K562 (cell line): ENCODE measurements around the gene MROH8. TPM values are rescaled to one million over a fixed set of nuclear protein-coding genes. Genes with fewer than 3 reads are reported as not detected.

Source experiments
- ATAC-seq: fragments of 200-7000 bp; cut with Tn5 transposase; 3 replicates; pipeline ENCODE4 v1.9.1; 2020; ENCODE audit warnings: moderate library complexity
- BruUV-seq: library from RNA; stranded (reverse); fragments of 400-500 nt; replicated peaks from 2 replicates; lab custom pipeline; 2021; lab: Mats Ljungman, UMichigan
- CTCF ChIA-PET: fragments of 300-600 bp; formaldehyde crosslinking; extraction: SDS; loops from one replicate; lab custom pipeline; 2021; ENCODE audit warnings: low intra/inter-chr PET ratio; lab: Yijun Ruan, JAX
- POLR2A ChIA-PET: fragments of 300-600, 350-650 bp; sonication (Branson Sonifier 250); formaldehyde crosslinking; extraction: SDS; loops from one replicate; lab custom pipeline; 2021; ENCODE audit warnings: antibody characterized with exemption, inconsistent platforms; lab: Yijun Ruan, JAX
- DNase-seq, 4 experiments: peaks; one replicate each; pipeline versions ENCODE4 v3.0.0 to v3.0.0-alpha.2; 2011 to 2018; ENCODE audit warnings: low spot score in 3 of 4, mixed read lengths in 3 of 4; ENCODE audit errors: extremely low read depth in 1 of 4
- FAIRE-seq: peaks from 2 replicates; lab custom pipeline; 2011; peaks lifted over from hg19 to GRCh38; lab: Jason Lieb, UNC
- H2AFZ ChIP-seq: 2 replicates; pipeline ENCODE4 v1.6.0; 2011; ENCODE audit warnings: low read depth, low read length, control low read depth, inconsistent platforms
- H3K27ac ChIP-seq: fragments of 200-600 bp; 3 replicates; pipeline ENCODE4 v1.8.0; 2011; ENCODE audit warnings: low read depth, mild to moderate bottlenecking, control low read depth, inconsistent platforms, low read length, moderate library complexity, mixed read lengths; ENCODE audit errors: extremely low read depth
- H3K27me3 ChIP-seq, 2 experiments: fragments of 300-600 bp in 1 of 2; 2 replicates in 1 of 2; 3 replicates in 1 of 2; pipeline versions ENCODE4 v1.6.0 to v1.8.0; 2011; ENCODE audit warnings: inconsistent platforms in 2 of 2, low read length in 2 of 2, mild to moderate bottlenecking in 1 of 2, mixed read lengths in 1 of 2, moderate library complexity in 1 of 2; ENCODE audit not compliant: control insufficient read depth in 2 of 2, insufficient read depth in 2 of 2
- H3K36me3 ChIP-seq: fragments of 300-600 bp; 3 replicates; pipeline ENCODE4 v1.8.0; 2011; ENCODE audit warnings: mild to moderate bottlenecking, low read length, inconsistent platforms; ENCODE audit not compliant: control insufficient read depth, insufficient read depth
- H3K4me1 ChIP-seq, 2 experiments: fragments of 200-600 bp in 1 of 2; replicated peaks in 1 of 2; 2 replicates in 1 of 2; 3 replicates in 1 of 2; pipeline versions ENCODE4 v1.5.1 to v1.8.0; 2011; ENCODE audit warnings: inconsistent platforms in 2 of 2, low read length in 2 of 2, mild to moderate bottlenecking in 1 of 2, mixed read lengths in 1 of 2, moderate library complexity in 1 of 2; ENCODE audit not compliant: control insufficient read depth in 2 of 2, insufficient read depth in 2 of 2
- H3K4me2 ChIP-seq: 2 replicates; pipeline ENCODE4 v1.6.1; 2011; ENCODE audit warnings: low read length, control low read depth, inconsistent platforms, mixed read lengths; ENCODE audit not compliant: insufficient read depth
- H3K4me3 ChIP-seq: fragments of 200-600 bp; sonication (generic), shearing (Covaris generic); 2 replicates; pipeline ENCODE4 v1.5.1; 2016; ENCODE audit warnings: control low read depth, inconsistent platforms
- H3K79me2 ChIP-seq: fragments of 200-600 bp; 3 replicates; pipeline ENCODE4 v1.8.0; 2011; ENCODE audit warnings: low read length, inconsistent platforms; ENCODE audit not compliant: control insufficient read depth, insufficient read depth
- H3K9ac ChIP-seq, 2 experiments: 2 replicates each; pipeline versions ENCODE4 v1.6.0 to v1.6.1; 2011; ENCODE audit warnings: low read depth in 2 of 2, low read length in 2 of 2, control low read depth in 1 of 2, inconsistent platforms in 1 of 2, mild to moderate bottlenecking in 1 of 2, mixed read lengths in 1 of 2; ENCODE audit not compliant: insufficient read depth in 1 of 2
- H3K9me1 ChIP-seq: one replicate; pipeline ENCODE4 v1.6.0; 2011; ENCODE audit warnings: inconsistent platforms, mild to moderate bottlenecking, low read length, moderate library complexity; ENCODE audit not compliant: control insufficient read depth, insufficient read depth
- H3K9me3 ChIP-seq: replicated peaks from 2 replicates; pipeline ENCODE4 v1.5.1; 2011; ENCODE audit warnings: low read depth, low read length, inconsistent platforms; ENCODE audit not compliant: control insufficient read depth, insufficient read depth
- H4K20me1 ChIP-seq: replicated peaks from 2 replicates; pipeline ENCODE4 v1.6.1; 2011; ENCODE audit warnings: low read length, inconsistent platforms, mixed read lengths; ENCODE audit not compliant: control insufficient read depth, insufficient read depth
- NR4A1 ChIP-seq, 2 experiments: fragments of 250-450 bp in 1 of 2; fragments of 450-650 bp in 1 of 2; sonication (Bioruptor Pico) in 1 of 2; IDR thresholded peaks; 2 replicates each; pipeline versions ENCODE4 v1.4.0 to v1.6.1; 2016 to 2020; ENCODE audit warnings: mild to moderate bottlenecking in 2 of 2, missing compliant biosample characterization in 1 of 2, missing genetic modification characterization in 1 of 2, moderate library complexity in 1 of 2
- PKNOX1 ChIP-seq: fragments of 450-650 bp; IDR thresholded peaks from 2 replicates; pipeline ENCODE4 v1.6.1; 2016
- ZNF253 ChIP-seq: fragments of 250-450 bp; sonication (Bioruptor Pico); conservative IDR thresholded peaks from 2 replicates; pipeline ENCODE4 v1.6.1; 2021; ENCODE audit warnings: mild to moderate bottlenecking
- ZNF57 ChIP-seq: fragments of 450-650 bp; formaldehyde crosslinking; IDR thresholded peaks from 2 replicates; pipeline ENCODE4 v1.4.0; 2020; ENCODE audit warnings: mild to moderate bottlenecking, moderate library complexity
- WGBS: fragments of 100-300 bp; shearing (Covaris generic); methylation state at CpG from one replicate; pipeline ENCODE4 v1.1.6; 2016; ENCODE audit warnings: low coverage, mixed read lengths; ENCODE audit not compliant: insufficient coverage; ENCODE audit errors: missing lambda C conversion rate; 5-methylcytosine and 5-hydroxymethylcytosine counted together
- in situ Hi-C: fragments of 300-500 bp; cut with MboI; formaldehyde crosslinking; loops from 4 replicates; pipeline ENCODE4 v1.15.0; 2018; ENCODE audit warnings: inconsistent platforms, mixed read lengths
- intact Hi-C: fragments of 100-400 bp; cut with micrococcal nuclease; formaldehyde crosslinking; loops from 2 replicates; pipeline ENCODE4 v1.14.2; 2022
- polyA plus RNA-seq, 8 experiments: library from polyadenylated mRNA; depleted of rRNA in 4 of 8; stranded (reverse) in 5 of 8; unstranded in 3 of 8; fragments of >200 nt; fragmentation: Nextera tagmentation in 2 of 8; fragmentation: Illumina TruSeq in 1 of 8; extraction: Ambion mirVana in 2 of 8; extraction: Trizol in 1 of 8; gene quantifications; 2 replicates each; pipeline versions ENCODE4 v1.2.1 to v1.2.3, GENCODE V29; 2011 to 2014; ENCODE audit warnings: inconsistent platforms in 1 of 8, missing spikeins in 1 of 8
- total RNA-seq, 7 experiments: library from RNA; depleted of rRNA in 6 of 7; stranded (reverse); fragments of >200 nt in 6 of 7; fragmentation: Illumina TruSeq in 2 of 7; extraction: Trizol in 2 of 7; gene quantifications; 2 replicates each; pipeline versions ENCODE4 v1.2.1 to v1.2.3, GENCODE V29; 2011 to 2021; ENCODE audit warnings: low replicate concordance in 1 of 7
- TF ChIP-seq, protein P1 (sequence below): fragments of 200-800 bp; sonication (Bioruptor generic); IDR thresholded peaks from 2 replicates; pipeline ENCODE4 v1.6.1; 2016; ENCODE audit warnings: missing genetic modification characterization, missing compliant biosample characterization
- TF ChIP-seq, protein P2 (sequence below): fragments of 450-650 bp; IDR thresholded peaks from 2 replicates; pipeline ENCODE4 v1.6.1; 2016; ENCODE audit warnings: low read depth

MROH8 gene
- total and polyA plus RNA-seq, 9 of the 15 experiments (the other 6 are each of a cell fraction or from before 2014, with no cell fraction given) = 0.21 to 1.5 (median 0.78) TPM

- WGBS = 3% methylated on average over 6 of the region's 6 CpGs
- Histone ChIP-seq H3K4me1 (peaks cover 19 to 20% of the 10 kb centered on the region in 2 experiments; a peak in 4 of 5 replicates), H4K20me1 (no peaks in the 10 kb centered on the region), H3K79me2 (no peaks in the 10 kb centered on the region), H3K27me3 (no peaks in the 10 kb centered on the region), H3K9me3 (no peaks in the 10 kb centered on the region), H3K4me2 (peak overlapping the region; percentile 69), H3K36me3 (no peaks in the 10 kb centered on the region), H3K9me1 (no peaks in the 10 kb centered on the region), H3K4me3 (no peak overlapping the region), H2AFZ (peak overlapping the region; percentile 85), H3K27ac (peak overlapping the region; percentile 56; the same call in 2 of the 3 replicates), H3K9ac (peak overlapping the region; percentile 15 to 48; a peak in 3 of 4 replicates)
- in situ Hi-C loops = no loop called here
- POLR2A ChIA-PET = interaction anchor here (0.6 to 2.2 kb wide), 6 partner anchors 8 to 93 kb away, joined by 3 to 14 read pairs (median 4); partner anchors contain the start of genes MROH8 and RPN2
- BruUV-seq = no TSS peak
- ATAC-seq (peak; percentile 89), FAIRE-seq (peak; percentile 81), DNase-seq (peak; percentile 52 to 81 (median 70))
- CTCF ChIA-PET = no interaction called here
- intact Hi-C loops = loop anchor here (1.0 kb wide), 1 partner anchor 58 kb away; no protein-coding TSS in a partner anchor
- TF ChIP-seq ZNF57 = no peak
- TF ChIP-seq ZNF253 = no peak
- no peak for TF ChIP-seq NR4A1 (CRISPR knock-in tag; IDR thresholded peaks at IDR 0.05)
- TF ChIP-seq NR4A1 (tag; IDR thresholded peaks at IDR 0.05) = peak; percentile 85
- TF ChIP-seq, protein P1, sequence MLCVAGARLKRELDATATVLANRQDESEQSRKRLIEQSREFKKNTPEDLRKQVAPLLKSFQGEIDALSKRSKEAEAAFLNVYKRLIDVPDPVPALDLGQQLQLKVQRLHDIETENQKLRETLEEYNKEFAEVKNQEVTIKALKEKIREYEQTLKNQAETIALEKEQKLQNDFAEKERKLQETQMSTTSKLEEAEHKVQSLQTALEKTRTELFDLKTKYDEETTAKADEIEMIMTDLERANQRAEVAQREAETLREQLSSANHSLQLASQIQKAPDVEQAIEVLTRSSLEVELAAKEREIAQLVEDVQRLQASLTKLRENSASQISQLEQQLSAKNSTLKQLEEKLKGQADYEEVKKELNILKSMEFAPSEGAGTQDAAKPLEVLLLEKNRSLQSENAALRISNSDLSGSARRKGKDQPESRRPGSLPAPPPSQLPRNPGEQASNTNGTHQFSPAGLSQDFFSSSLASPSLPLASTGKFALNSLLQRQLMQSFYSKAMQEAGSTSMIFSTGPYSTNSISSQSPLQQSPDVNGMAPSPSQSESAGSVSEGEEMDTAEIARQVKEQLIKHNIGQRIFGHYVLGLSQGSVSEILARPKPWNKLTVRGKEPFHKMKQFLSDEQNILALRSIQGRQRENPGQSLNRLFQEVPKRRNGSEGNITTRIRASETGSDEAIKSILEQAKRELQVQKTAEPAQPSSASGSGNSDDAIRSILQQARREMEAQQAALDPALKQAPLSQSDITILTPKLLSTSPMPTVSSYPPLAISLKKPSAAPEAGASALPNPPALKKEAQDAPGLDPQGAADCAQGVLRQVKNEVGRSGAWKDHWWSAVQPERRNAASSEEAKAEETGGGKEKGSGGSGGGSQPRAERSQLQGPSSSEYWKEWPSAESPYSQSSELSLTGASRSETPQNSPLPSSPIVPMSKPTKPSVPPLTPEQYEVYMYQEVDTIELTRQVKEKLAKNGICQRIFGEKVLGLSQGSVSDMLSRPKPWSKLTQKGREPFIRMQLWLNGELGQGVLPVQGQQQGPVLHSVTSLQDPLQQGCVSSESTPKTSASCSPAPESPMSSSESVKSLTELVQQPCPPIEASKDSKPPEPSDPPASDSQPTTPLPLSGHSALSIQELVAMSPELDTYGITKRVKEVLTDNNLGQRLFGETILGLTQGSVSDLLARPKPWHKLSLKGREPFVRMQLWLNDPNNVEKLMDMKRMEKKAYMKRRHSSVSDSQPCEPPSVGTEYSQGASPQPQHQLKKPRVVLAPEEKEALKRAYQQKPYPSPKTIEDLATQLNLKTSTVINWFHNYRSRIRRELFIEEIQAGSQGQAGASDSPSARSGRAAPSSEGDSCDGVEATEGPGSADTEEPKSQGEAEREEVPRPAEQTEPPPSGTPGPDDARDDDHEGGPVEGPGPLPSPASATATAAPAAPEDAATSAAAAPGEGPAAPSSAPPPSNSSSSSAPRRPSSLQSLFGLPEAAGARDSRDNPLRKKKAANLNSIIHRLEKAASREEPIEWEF = no peak
- no peak for TF ChIP-seq PKNOX1
- TF ChIP-seq, protein P2, sequence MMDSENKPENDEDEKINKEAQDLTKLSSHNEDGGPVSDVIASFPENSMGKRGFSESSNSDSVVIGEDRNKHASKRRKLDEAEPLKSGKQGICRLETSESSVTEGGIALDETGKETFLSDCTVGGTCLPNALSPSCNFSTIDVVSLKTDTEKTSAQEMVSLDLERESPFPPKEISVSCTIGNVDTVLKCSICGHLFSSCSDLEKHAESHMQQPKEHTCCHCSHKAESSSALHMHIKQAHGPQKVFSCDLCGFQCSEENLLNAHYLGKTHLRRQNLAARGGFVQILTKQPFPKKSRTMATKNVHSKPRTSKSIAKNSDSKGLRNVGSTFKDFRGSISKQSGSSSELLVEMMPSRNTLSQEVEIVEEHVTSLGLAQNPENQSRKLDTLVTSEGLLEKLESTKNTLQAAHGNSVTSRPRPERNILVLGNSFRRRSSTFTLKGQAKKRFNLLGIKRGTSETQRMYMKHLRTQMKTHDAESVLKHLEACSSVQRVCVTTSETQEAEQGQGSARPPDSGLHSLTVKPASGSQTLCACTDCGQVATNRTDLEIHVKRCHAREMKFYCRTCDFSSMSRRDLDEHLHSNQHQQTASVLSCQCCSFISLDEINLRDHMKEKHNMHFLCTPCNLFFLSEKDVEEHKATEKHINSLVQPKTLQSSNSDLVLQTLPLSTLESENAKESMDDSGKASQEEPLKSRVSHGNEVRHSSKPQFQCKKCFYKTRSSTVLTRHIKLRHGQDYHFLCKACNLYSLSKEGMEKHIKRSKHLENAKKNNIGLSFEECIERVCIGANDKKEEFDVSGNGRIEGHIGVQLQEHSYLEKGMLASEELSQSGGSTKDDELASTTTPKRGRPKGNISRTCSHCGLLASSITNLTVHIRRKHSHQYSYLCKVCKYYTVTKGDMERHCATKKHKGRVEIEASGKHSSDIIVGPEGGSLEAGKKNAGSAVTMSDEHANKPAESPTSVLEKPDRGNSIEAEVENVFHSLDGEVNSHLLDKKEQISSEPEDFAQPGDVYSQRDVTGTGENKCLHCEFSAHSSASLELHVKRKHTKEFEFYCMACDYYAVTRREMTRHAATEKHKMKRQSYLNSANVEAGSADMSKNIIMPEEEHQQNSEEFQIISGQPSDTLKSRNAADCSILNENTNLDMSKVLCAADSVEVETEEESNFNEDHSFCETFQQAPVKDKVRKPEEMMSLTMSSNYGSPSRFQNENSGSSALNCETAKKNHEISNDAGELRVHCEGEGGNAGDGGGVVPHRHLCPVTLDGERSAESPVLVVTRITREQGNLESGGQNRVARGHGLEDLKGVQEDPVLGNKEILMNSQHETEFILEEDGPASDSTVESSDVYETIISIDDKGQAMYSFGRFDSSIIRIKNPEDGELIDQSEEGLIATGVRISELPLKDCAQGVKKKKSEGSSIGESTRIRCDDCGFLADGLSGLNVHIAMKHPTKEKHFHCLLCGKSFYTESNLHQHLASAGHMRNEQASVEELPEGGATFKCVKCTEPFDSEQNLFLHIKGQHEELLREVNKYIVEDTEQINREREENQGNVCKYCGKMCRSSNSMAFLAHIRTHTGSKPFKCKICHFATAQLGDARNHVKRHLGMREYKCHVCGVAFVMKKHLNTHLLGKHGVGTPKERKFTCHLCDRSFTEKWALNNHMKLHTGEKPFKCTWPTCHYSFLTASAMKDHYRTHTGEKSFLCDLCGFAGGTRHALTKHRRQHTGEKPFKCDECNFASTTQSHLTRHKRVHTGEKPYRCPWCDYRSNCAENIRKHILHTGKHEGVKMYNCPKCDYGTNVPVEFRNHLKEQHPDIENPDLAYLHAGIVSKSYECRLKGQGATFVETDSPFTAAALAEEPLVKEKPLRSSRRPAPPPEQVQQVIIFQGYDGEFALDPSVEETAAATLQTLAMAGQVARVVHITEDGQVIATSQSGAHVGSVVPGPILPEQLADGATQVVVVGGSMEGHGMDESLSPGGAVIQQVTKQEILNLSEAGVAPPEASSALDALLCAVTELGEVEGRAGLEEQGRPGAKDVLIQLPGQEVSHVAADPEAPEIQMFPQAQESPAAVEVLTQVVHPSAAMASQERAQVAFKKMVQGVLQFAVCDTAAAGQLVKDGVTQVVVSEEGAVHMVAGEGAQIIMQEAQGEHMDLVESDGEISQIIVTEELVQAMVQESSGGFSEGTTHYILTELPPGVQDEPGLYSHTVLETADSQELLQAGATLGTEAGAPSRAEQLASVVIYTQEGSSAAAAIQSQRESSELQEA = no peak
Measured at GRCh38 chr20:37154684-37155298, 24.6 kb downstream of the MROH8 start.
